GM19438 (cell line): Measurements from ENCODE around the gene TNFRSF11A.
A peak's percentile ranks its signal among the peaks of the same experiment; 100 is the strongest.

Source experiments
- ATAC-seq: cut with Tn5 transposase; IDR thresholded peaks from one replicate; pipeline ENCODE4 v1.9.1; 2021; ENCODE audit warnings: low read depth; ENCODE audit not compliant: unreplicated experiment

The TNFRSF11A gene

GRCh38 chr18:62324181-62324828, 805 bp upstream of the TNFRSF11A start:
- no peak for ATAC-seq

- peak; percentile 23 for ATAC-seq
These were observed 916 bp downstream of the TNFRSF11A start for GRCh38 chr18:62325806-62326645.

GRCh38 chr18:62326646-62327348, 1.7 kb downstream of the TNFRSF11A start:
- ATAC-seq: no peak

GRCh38 chr18:62327977-62328376, 2.9 kb downstream of the TNFRSF11A start:
- ATAC-seq: no peak

- ATAC-seq: no peak
These were observed 3.7 kb downstream of the TNFRSF11A start for GRCh38 chr18:62328586-62329525.

- ATAC-seq: peak; percentile 40
These were observed 4.8 kb downstream of the TNFRSF11A start for GRCh38 chr18:62329691-62330454.

GRCh38 chr18:62330650-62331049, 5.5 kb downstream of the TNFRSF11A start:
- ATAC-seq: no peak

GRCh38 chr18:62331581-62332356, 6.7 kb downstream of the TNFRSF11A start:
- no peak for ATAC-seq

- ATAC-seq: no peak
These were observed 7.3 kb downstream of the TNFRSF11A start for GRCh38 chr18:62332431-62332830.

- no peak for ATAC-seq
These were observed 8.0 kb downstream of the TNFRSF11A start for GRCh38 chr18:62332964-62333695.

- no peak for ATAC-seq
These were observed 9.0 kb downstream of the TNFRSF11A start for GRCh38 chr18:62334120-62334519.

- ATAC-seq: no peak
These were observed 10.4 kb downstream of the TNFRSF11A start for GRCh38 chr18:62335494-62335893.

GRCh38 chr18:62336618-62337017, 11.5 kb downstream of the TNFRSF11A start:
- ATAC-seq: no peak

GRCh38 chr18:62337336-62337735, 12.2 kb downstream of the TNFRSF11A start:
- ATAC-seq: no peak

- no peak for ATAC-seq
These were observed 13.5 kb downstream of the TNFRSF11A start for GRCh38 chr18:62338446-62339105.

- no peak for ATAC-seq
These were observed 14.2 kb downstream of the TNFRSF11A start for GRCh38 chr18:62339106-62339988.

GRCh38 chr18:62340996-62341395, 15.9 kb downstream of the TNFRSF11A start:
- ATAC-seq: no peak
